ENCODE results near the gene VSTM2L. TPM values are rescaled to one million over a fixed set of nuclear protein-coding genes. Genes with fewer than 3 reads are reported as not detected.

Gene VSTM2L
- polyA plus RNA-seq, 1 of the 3 experiments (the other 2 are of a cell fraction), result 5.1 TPM

DNA sequence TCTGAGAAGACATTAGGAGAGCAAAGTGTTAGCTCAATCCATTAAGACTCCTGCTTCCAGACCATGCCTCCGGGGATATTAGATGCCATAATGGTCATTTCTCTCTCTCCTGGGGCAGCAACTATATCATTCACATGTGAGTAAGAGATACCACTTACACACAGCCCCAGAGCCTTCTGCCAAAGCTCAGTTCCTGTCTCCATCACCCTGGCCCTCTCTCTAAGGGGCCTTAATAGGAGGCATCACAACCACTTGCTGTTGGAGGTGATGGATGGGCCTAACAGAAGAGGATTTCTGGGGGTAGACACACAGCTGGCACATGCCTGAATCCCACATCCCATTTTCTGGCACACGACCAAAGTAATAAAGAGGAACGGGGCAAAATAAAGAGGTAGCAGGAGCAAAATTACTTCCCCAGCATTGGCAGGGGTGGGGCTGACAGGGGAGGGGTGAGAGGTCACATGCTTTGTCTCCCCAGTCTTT, 34.0 kb upstream of the VSTM2L start:
- ChIA-PET POLR2A (no interaction called here), CTCF (interaction anchor here (1.1 kb wide), 1 partner anchor 305 kb away, joined by 3 read pairs; no protein-coding TSS in a partner anchor)
- Histone ChIP-seq H3K9me3 (no peaks in the 10 kb centered on the region), H3K4me1 (ENCODE audit: control insufficient read depth in 1 of 2, insufficient read depth in 2 of 2, low read depth in 1 of 2, low read length in 1 of 2) (peaks cover 0 to 12% of the 10 kb centered on the region in 2 experiments; a peak in 2 of 4 replicates), H3K9me2 (no peaks in the 10 kb centered on the region), H3K9ac (no peak overlapping the region), H3K4me3 (ENCODE audit: low read depth in 2 of 2, low read length in 1 of 2) (no peak overlapping the region), H3K4me2 (no peak overlapping the region), H3K27me3 (ENCODE audit: insufficient read depth) (no peaks in the 10 kb centered on the region), H3K36me3 (replicated peaks in 1 of 2; ENCODE audit: control insufficient read depth in 1 of 2, insufficient read depth in 2 of 2, low read length in 1 of 2) (peaks cover 0 to 12% of the 10 kb centered on the region in 2 experiments), H3K79me2 (ENCODE audit: insufficient read depth) (no peaks in the 10 kb centered on the region), H3K27ac (ENCODE audit: low read depth in 2 of 2, low read length in 1 of 2) (peak overlapping the region in 1 of 2 experiments; percentile 16; a peak in 1 of 4 replicates), H4K20me1 (ENCODE audit: insufficient read depth) (no peaks in the 10 kb centered on the region), H3F3A (replicated peaks; ENCODE audit: insufficient read depth) (no peaks in the 10 kb centered on the region), H2AFZ (ENCODE audit: low read depth) (no peak overlapping the region)
- WGBS (ENCODE audit: low lambda C conversion rate), result 91% methylated on average over 3 of the region's 3 CpGs
- TF ChIP-seq EP300 (IDR thresholded peaks at IDR 0.05; ENCODE audit: borderline replicate concordance in 1 of 2, low read depth in 1 of 2, low read length in 1 of 2) (no peak), MXI1 (IDR thresholded peaks at IDR 0.05; ENCODE audit: low read depth, low read length) (no peak), CTCF (IDR thresholded peaks at IDR 0.05) (no peak), TCF12 (IDR thresholded peaks at IDR 0.05) (no peak), SIN3A (IDR thresholded peaks at IDR 0.05; ENCODE audit: borderline replicate concordance, low read depth, low read length) (no peak), MAX (IDR thresholded peaks at IDR 0.05; ENCODE audit: low read depth) (no peak), POLR2AphosphoS5 (IDR thresholded peaks at IDR 0.05; ENCODE audit: low read depth, low read length) (no peak), FOXJ3 (CRISPR knock-in tag; IDR thresholded peaks at IDR 0.05) (no peak), GATA2 (CRISPR knock-in tag; IDR thresholded peaks at IDR 0.05) (no peak), RXRA (IDR thresholded peaks at IDR 0.05; ENCODE audit: borderline replicate concordance, low read depth) (no peak), GABPA (IDR thresholded peaks at IDR 0.05; ENCODE audit: low read depth) (no peak), EZH2phosphoT487 (IDR thresholded peaks at IDR 0.05; ENCODE audit: borderline replicate concordance, low read depth) (no peak), RCOR1 (IDR thresholded peaks at IDR 0.05; ENCODE audit: low read length) (no peak), CHD2 (IDR thresholded peaks at IDR 0.05; ENCODE audit: low read length, partially characterized antibody) (no peak)
- DNase-seq, result peak; percentile 55

- no peak overlapping the region for H3K9ac ChIP-seq
- WGBS (ENCODE audit: low lambda C conversion rate), result 89% methylated on average over 5 of the region's 6 CpGs
- no peaks in the 10 kb centered on the region for H3K27me3 ChIP-seq (ENCODE audit: insufficient read depth)
- H3K27ac ChIP-seq (ENCODE audit: low read depth in 2 of 2, low read length in 1 of 2), result no peak overlapping the region
- H3K4me1 ChIP-seq (ENCODE audit: control insufficient read depth in 1 of 2, insufficient read depth in 2 of 2, low read depth in 1 of 2, low read length in 1 of 2), result peaks cover 0 to 12% of the 10 kb centered on the region in 2 experiments; a peak in 2 of 4 replicates
- no peak overlapping the region for H2AFZ ChIP-seq (ENCODE audit: low read depth)
- no peak overlapping the region for H3K4me3 ChIP-seq (ENCODE audit: low read depth in 2 of 2, low read length in 1 of 2)
- no peak overlapping the region for H3K4me2 ChIP-seq
- no peaks in the 10 kb centered on the region for H3K9me3 ChIP-seq
- H4K20me1 ChIP-seq (ENCODE audit: insufficient read depth), result no peaks in the 10 kb centered on the region
- H3F3A ChIP-seq (replicated peaks; ENCODE audit: insufficient read depth), result no peaks in the 10 kb centered on the region
- no peak for DNase-seq
- H3K9me2 ChIP-seq, result no peaks in the 10 kb centered on the region
- ChIA-PET CTCF (interaction anchor here (1.1 kb wide), 1 partner anchor 305 kb away, joined by 3 read pairs; no protein-coding TSS in a partner anchor), POLR2A (no interaction called here)
- peaks cover 0 to 11% of the 10 kb centered on the region in 2 experiments for H3K36me3 ChIP-seq (replicated peaks in 1 of 2; ENCODE audit: control insufficient read depth in 1 of 2, insufficient read depth in 2 of 2, low read length in 1 of 2)
- no peaks in the 10 kb centered on the region for H3K79me2 ChIP-seq (ENCODE audit: insufficient read depth)
- TF ChIP-seq CHD2 (IDR thresholded peaks at IDR 0.05; ENCODE audit: low read length, partially characterized antibody) (no peak), POLR2AphosphoS5 (IDR thresholded peaks at IDR 0.05; ENCODE audit: low read depth, low read length) (no peak), ELF1 (IDR thresholded peaks at IDR 0.05) (no peak), GABPA (IDR thresholded peaks at IDR 0.05; ENCODE audit: low read depth) (no peak), TEAD4 (IDR thresholded peaks at IDR 0.05; ENCODE audit: borderline replicate concordance, insufficient read depth) (no peak), RAD21 (IDR thresholded peaks at IDR 0.05; ENCODE audit: low read length) (no peak), FOSL2 (IDR thresholded peaks at IDR 0.05; ENCODE audit: borderline replicate concordance, low read depth) (no peak), EP300 (IDR thresholded peaks at IDR 0.05; ENCODE audit: borderline replicate concordance in 1 of 2, low read depth in 1 of 2, low read length in 1 of 2) (no peak), GATA2 (CRISPR knock-in tag; IDR thresholded peaks at IDR 0.05) (no peak), MEF2A (IDR thresholded peaks at IDR 0.05; ENCODE audit: borderline replicate concordance, low read depth) (no peak), PBX3 (IDR thresholded peaks at IDR 0.05) (no peak), SIN3A (IDR thresholded peaks at IDR 0.05; ENCODE audit: borderline replicate concordance, low read depth, low read length) (no peak)
- TF ChIP-seq, protein P1, sequence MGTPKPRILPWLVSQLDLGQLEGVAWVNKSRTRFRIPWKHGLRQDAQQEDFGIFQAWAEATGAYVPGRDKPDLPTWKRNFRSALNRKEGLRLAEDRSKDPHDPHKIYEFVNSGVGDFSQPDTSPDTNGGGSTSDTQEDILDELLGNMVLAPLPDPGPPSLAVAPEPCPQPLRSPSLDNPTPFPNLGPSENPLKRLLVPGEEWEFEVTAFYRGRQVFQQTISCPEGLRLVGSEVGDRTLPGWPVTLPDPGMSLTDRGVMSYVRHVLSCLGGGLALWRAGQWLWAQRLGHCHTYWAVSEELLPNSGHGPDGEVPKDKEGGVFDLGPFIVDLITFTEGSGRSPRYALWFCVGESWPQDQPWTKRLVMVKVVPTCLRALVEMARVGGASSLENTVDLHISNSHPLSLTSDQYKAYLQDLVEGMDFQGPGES (IDR thresholded peaks at IDR 0.05; ENCODE audit: low read depth, low read length), result no peak
Observed at GRCh38 chr20:37869334-37869861, 33.5 kb upstream of the VSTM2L start.

Measured in SK-N-SH (cell line).